Measurements from ENCODE around the gene KCNIP1.
"Not testable (repeated sequence)": the region's sequence is repeated elsewhere in the genome, so short reads cannot be mapped to it uniquely, and the experiment has no call there.

The KCNIP1 gene

DNA sequence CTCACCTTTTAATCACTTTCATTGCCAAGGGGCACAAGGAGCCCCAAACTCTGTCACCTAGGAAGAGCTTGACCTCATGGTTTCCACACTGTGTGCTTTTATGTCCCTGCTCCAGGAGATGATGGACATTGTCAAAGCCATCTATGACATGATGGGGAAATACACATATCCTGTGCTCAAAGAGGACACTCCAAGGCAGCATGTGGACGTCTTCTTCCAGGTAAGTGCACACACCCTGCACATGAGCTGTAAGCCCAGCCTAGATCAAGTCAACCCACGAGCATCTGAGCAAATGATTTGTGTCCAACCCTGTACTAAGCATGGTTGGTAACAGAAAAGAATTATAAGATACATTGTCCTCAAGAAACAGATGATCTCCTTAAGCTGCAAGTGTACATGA is 228.9 kb downstream of the KCNIP1 start:
- no peak for DNase-seq

- no peak for DNase-seq
Observed at GRCh38 chr5:170736966-170737365, 233.1 kb downstream of the KCNIP1 start.

- no peak for DNase-seq
Observed at GRCh38 chr5:170737591-170737990, 233.8 kb downstream of the KCNIP1 start.

GRCh38 chr5:170738840-170739239 is 235.0 kb downstream of the KCNIP1 start:
- no peak for DNase-seq

- DNase-seq: no peak
Observed at GRCh38 chr5:170739446-170739845, 235.6 kb downstream of the KCNIP1 start.

- no peak for DNase-seq
Observed at GRCh38 chr5:170740551-170741205, 236.9 kb downstream of the KCNIP1 start.

- DNase-seq: no peak
Observed at GRCh38 chr5:170741801-170742200, 238.0 kb downstream of the KCNIP1 start.

- no peak for DNase-seq
Observed at GRCh38 chr5:170743876-170744212, 240.0 kb downstream of the KCNIP1 start.

- DNase-seq: no peak
Observed at GRCh38 chr5:170745481-170746071, 241.8 kb downstream of the KCNIP1 start.

- no peak for DNase-seq
Observed at GRCh38 chr5:170746075-170746960, 242.5 kb downstream of the KCNIP1 start.

DNA sequence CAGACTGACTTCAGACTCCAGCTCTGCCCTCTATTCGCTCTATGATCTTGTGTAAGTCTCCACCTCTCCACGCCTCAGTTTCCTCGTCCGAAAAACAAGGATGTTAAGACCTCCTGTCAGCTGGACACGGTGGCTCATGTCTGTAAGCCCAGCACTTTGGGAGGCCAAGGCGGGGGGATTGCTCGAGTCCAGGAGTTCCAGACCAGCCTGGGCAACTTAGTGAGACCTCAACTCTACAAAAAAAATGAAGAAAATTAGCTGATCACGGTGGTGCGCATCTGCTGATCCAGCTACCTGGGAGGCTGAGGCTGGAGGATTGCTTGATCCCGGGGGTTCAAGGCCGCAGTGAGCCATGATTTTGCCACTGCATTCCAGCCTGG is 243.1 kb downstream of the KCNIP1 start:
- no peak for DNase-seq

GRCh38 chr5:170747357-170747756 is 243.5 kb downstream of the KCNIP1 start:
- no peak for DNase-seq

DNA sequence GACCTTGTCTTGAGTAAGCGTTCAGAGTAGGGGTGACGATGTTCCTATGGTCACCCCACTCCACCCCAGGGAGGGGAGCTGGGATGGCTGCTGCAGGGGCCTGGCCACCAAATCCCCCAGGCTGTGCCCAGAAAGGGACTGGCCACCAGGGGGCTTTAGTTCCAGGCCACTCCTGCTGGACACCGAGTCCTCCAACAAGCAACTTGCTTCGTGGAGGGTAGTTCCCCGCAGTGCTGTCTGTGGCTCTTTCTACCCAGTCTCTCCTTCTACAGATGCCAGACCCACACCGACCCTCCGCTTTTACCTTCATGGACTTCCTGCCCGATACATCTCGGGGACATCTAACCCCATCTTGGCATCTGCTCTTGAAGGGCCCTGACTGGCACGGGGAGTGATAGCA is 244.0 kb downstream of the KCNIP1 start:
- DNase-seq: no peak

- DNase-seq: no peak
Observed at GRCh38 chr5:170748951-170749471, 245.2 kb downstream of the KCNIP1 start.

- no peak for DNase-seq
Observed at GRCh38 chr5:170749911-170750431, 246.2 kb downstream of the KCNIP1 start.

GRCh38 chr5:170750791-170751190 is 247.0 kb downstream of the KCNIP1 start:
- no peak for DNase-seq

DNA sequence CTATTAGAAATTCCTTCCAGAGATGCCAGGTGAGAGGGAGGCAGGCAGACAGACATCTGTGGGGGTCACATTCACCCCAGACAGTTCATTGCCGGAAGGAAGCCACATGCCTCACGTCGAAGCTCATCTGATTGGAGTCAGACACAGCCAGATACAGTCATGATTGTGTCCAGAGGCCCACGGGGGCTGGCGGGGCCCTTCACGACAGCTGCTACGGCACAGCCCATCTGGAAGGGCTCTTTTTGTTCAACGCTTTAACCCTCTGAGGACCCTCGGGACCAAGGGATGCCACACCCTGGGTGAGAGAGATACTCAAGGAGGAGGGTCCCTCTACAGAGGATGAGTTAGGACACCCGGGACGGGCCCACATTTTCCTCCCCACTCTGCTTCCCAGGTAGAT is 247.8 kb downstream of the KCNIP1 start:
- DNase-seq: no peak

DNA sequence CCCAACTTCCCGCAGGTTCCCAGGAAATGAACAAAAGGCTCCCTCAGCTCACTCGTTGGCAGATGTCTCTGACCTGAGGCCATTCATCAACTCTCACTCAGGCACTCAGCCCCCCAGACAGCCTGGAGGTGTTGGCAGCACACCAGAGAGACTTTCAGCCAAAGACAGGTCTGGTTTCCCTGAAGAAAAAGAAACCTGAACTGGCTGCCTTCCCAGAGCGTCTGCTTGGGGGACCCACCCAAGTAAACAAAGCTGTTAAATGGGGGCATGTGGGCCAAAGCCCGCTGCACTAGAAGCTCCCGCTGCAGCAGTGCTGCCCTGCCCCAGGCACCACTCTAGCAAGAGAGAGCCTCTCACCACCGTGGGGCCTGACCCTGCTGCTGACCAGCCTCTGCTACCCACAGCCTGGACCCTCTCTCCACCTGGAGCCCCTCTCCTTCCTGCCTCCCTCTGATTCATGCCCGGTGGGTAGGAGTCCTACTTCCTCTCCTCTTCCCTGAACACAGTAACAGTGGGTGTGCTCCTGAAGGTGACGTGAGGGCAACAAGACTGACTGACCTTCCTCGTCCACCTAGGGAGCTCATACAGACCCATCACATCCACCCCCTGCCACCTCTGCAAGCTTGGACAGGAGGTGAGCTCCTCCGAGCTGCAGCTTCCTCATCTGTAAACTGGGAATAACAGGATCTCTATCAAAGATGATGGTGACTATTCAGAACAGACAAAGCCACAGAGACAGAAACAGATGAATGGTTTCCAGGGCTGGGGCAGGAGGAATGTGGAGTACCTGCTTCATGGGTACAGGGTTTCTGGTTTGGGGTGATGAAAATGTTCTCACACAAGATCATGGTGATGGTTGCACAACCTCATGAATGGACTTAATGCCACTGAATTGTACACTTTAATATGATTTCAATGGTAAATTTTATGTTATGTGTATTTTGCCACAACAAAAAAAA is 248.7 kb downstream of the KCNIP1 start:
- DNase-seq: no peak

GRCh38 chr5:170753311-170753710 is 249.5 kb downstream of the KCNIP1 start:
- DNase-seq: no peak

- DNase-seq: not testable (repeated sequence)
Observed at GRCh38 chr5:170754508-170754907, 250.7 kb downstream of the KCNIP1 start.

GRCh38 chr5:170755679-170756456 is 252.0 kb downstream of the KCNIP1 start:
- no peak for DNase-seq

- no peak for DNase-seq
Observed at GRCh38 chr5:170756691-170757090, 252.9 kb downstream of the KCNIP1 start.

Data from NCI-H1436 treated with DMSO at 0.1 percent for 48 hours (cell line).